Esophagus mucosa (tissue), 1 donor: ENCODE results near the gene TRPM1. TPM values are rescaled to one million over a fixed set of nuclear protein-coding genes. Genes with fewer than 3 reads are reported as not detected.

Experiments
- ATAC-seq: fragments of 200-7000 bp; cut with Tn5 transposase; one replicate; pipeline ENCODE4 v1.9.1; 2020
- total RNA-seq: library from RNA; stranded (reverse); gene quantifications from one replicate; pipeline ENCODE4 v1.2.4, GENCODE V29; 2023
- donor health status: DM: yes; HTN: yes; CAD: no.

The TRPM1 gene
- total RNA-seq, 1 donor from 2014 or later, result not detected

- peak; percentile 79 for ATAC-seq
Observed at GRCh38 chr15:30962079-30962478, 139.4 kb downstream of the TRPM1 start.

DNA sequence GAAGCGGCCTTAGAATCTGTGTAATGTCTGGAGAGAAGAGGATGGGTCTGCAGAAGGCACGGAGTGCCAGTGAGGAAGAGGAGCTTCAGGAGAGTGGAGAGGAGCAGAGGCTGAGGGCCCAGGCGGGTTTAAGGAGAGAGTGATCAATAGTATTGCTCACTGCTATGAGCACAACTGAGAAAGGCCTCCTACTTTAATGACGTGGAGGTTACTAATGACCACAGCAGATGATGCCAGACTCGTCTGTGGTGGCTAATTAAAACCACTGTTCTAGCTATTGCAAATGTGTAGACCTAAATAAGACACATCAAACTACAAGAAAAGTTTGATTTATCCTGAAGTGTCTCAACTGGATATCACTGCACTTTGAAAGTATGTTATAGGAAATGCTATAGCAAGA is 143.3 kb downstream of the TRPM1 start:
- ATAC-seq, result no peak

GRCh38 chr15:30956216-30957124 is 145.1 kb downstream of the TRPM1 start:
- ATAC-seq, result no peak

DNA sequence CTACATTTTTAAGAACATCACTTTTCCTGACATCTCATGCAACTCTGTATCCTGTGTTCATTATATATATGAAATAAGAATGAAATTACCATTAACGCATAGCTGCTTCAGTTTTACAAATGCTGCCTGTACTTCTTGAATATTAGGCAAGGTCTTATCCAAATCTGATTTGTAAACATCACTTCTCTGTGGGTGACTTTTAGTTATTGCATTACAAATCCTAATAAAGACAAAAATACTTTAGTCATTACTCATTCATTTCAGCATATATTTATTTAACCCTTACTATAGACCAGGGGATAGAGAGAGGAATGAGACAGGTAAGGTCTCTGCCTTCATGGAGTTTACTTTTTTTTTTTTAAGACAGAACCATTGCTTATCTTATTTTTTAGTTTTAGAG is 146.9 kb downstream of the TRPM1 start:
- ATAC-seq, result no peak

GRCh38 chr15:30953731-30954378 is 147.7 kb downstream of the TRPM1 start:
- ATAC-seq, result peak; percentile 88

GRCh38 chr15:30953183-30953582 is 148.3 kb downstream of the TRPM1 start:
- ATAC-seq, result no peak

Other genes starting within 250 kb of the TRPM1 start
- 8.3 TPM for gene FAN1, start 197.8 kb downstream of the TRPM1 start, total RNA-seq
- 19.1 TPM for gene MTMR10, start 110.1 kb downstream of the TRPM1 start, total RNA-seq
- gene KLF13, start 225.1 kb upstream of the TRPM1 start, total RNA-seq, result 42.7 TPM